B cell (primary cell): ENCODE results near the gene PPP6R1.

ENCODE experiments used
- EZH2 ChIP-seq: IDR thresholded peaks from 2 replicates; pipeline ENCODE4 v1.6.1; 2012; ENCODE audit warnings: borderline replicate concordance, low read depth, mild to moderate bottlenecking, moderate library complexity, low read length; ENCODE audit not compliant: insufficient read depth, poor library complexity, severe bottlenecking
- TF ChIP-seq, protein P1 (sequence below): fragments of 200-600 bp; IDR thresholded peaks from one replicate; pipeline ENCODE4 v1.8.0; 2022; ENCODE audit warnings: antibody characterized with exemption, mild to moderate bottlenecking

DNA sequence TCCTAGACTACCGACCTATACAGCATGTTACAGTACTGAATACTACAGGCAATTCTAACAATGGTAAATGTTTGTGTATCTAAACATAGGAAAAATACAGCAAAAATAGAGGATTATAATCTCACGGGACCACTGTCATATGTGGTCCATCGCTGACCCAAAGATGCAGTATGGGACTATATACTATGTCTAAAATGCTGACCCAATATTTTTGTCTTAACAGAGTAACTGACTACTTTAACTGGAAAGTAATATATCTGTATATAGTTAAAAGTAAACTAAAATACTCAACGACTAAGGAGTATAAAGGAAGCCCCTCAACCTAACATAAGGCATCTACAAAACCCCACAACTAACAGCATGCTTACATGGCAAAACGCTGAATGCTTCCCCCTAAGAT, 25.8 kb downstream of the PPP6R1 start:
- TF ChIP-seq EZH2, result no peak
- TF ChIP-seq, protein P1, sequence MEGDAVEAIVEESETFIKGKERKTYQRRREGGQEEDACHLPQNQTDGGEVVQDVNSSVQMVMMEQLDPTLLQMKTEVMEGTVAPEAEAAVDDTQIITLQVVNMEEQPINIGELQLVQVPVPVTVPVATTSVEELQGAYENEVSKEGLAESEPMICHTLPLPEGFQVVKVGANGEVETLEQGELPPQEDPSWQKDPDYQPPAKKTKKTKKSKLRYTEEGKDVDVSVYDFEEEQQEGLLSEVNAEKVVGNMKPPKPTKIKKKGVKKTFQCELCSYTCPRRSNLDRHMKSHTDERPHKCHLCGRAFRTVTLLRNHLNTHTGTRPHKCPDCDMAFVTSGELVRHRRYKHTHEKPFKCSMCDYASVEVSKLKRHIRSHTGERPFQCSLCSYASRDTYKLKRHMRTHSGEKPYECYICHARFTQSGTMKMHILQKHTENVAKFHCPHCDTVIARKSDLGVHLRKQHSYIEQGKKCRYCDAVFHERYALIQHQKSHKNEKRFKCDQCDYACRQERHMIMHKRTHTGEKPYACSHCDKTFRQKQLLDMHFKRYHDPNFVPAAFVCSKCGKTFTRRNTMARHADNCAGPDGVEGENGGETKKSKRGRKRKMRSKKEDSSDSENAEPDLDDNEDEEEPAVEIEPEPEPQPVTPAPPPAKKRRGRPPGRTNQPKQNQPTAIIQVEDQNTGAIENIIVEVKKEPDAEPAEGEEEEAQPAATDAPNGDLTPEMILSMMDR, result no peak
